ENCODE data around the gene INVS.

Gene INVS

DNA sequence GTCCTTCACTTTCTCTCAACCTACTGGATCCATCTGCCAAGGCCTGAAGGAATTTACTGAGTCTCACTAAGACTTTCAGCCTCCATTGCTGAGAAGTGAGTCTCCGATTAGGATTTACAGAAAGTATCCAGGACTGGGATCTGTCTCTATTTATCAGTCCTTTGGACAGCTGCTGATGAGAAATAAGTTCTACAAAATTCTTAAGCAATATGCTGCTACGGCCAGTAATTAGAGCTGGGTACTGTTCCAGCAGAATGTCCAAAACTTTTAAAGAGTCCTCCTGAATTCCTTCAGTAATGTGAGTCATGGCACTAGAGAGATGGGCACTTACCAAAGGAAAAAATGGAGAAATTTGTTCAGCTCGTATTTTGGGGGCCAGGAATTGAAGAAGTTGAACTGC is 247.8 kb downstream of the INVS start:
- DNase-seq = no peak

- no peak for DNase-seq
Measured at GRCh38 chr9:100350188-100350587, 251.1 kb downstream of the INVS start.
